Measurements from ENCODE around the gene CNTNAP2.

DNA sequence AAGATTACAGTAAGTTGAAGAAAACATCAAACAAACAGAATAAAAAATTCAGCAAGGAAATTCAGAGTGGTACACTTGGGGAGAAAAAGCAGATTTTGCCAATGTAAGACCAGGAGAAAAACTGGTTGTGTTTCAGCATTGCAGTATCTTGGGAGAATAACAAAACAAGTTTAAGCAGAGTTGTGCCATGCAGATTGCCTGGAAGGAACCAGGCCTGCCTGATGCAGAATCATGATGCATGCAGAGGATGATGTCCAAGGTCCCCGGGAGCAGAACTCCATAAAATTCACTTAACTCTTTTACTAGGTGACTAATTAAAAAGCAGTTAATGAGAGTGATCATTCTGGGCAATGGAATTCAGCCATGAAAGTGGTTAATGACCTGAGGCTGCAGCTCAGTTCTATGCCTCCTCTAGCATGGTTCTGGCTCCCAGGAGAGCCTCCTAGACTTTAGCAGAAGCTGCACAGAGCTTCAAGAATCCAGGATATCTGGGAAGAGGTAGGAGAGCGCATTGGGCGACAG lies 2094.3 kb downstream of the CNTNAP2 start:
- TF ChIP-seq CTCF (IDR thresholded peaks at IDR 0.05) (no peak), POLR2A (IDR thresholded peaks at IDR 0.05) (no peak)

Data from tibial nerve (tissue), 3 donors.